GM23338 (cell line): ENCODE measurements around the gene AUH. TPM values are rescaled to one million over a fixed set of nuclear protein-coding genes. Genes with fewer than 3 reads are reported as not detected.

Source experiments
- polyA plus RNA-seq: library from polyadenylated mRNA; unstranded; fragments of >200 nt; fragmentation: Nextera tagmentation; extraction: Ambion mirVana; gene quantifications from 2 replicates; pipeline ENCODE4 v1.2.1, GENCODE V29; 2016
- total RNA-seq: library from RNA; depleted of rRNA; stranded (reverse); fragments of >200 nt; shearing (Covaris generic); gene quantifications from 2 replicates; pipeline ENCODE4 v1.2.3, GENCODE V29; 2014; rRNA removed

Gene AUH
- total and polyA plus RNA-seq, 2 experiments from 2014 or later: 28.8 to 34.2 TPM

Other genes starting within 250 kb of the AUH start
- 7.5 and 14.4 TPM in 2 replicates for gene NFIL3, start 61.9 kb upstream of the AUH start, total RNA-seq
- gene NFIL3, start 61.9 kb upstream of the AUH start, polyA plus RNA-seq: 3.7 and 4.1 TPM in 2 replicates